KG1 (cell line): ENCODE results near the gene POLE4.

Experiments used
- DNase-seq: peaks from one replicate; lab custom pipeline; 2025; lab: John Stamatoyannopoulos, UW

POLE4 gene

GRCh38 chr2:75002007-75002406 is 43.6 kb downstream of the POLE4 start:
- DNase-seq = no peak

GRCh38 chr2:75003276-75003675 is 44.8 kb downstream of the POLE4 start:
- no peak for DNase-seq

GRCh38 chr2:75003773-75004172 is 45.3 kb downstream of the POLE4 start:
- no peak for DNase-seq

- DNase-seq = no peak
Observed at GRCh38 chr2:75006041-75006440, 47.6 kb downstream of the POLE4 start.

- no peak for DNase-seq
Observed at GRCh38 chr2:75007061-75007460, 48.6 kb downstream of the POLE4 start.

GRCh38 chr2:75007819-75008218 is 49.4 kb downstream of the POLE4 start:
- DNase-seq = no peak

- no peak for DNase-seq
Observed at GRCh38 chr2:75010571-75010970, 52.1 kb downstream of the POLE4 start.

- DNase-seq = no peak
Observed at GRCh38 chr2:75012080-75012479, 53.6 kb downstream of the POLE4 start.

GRCh38 chr2:75018162-75018561 is 59.7 kb downstream of the POLE4 start:
- no peak for DNase-seq
